ENCODE measurements around the gene OR5K1. TPM values are rescaled to one million over a fixed set of nuclear protein-coding genes. Genes with fewer than 3 reads are reported as not detected.

Gene OR5K1
- total and polyA plus RNA-seq, 2 donors (not counting 3 experiments of a cell fraction or from before 2014, with no cell fraction given), result not detected

GRCh38 chr3:98497381-98497780 is 34.4 kb downstream of the OR5K1 start, which contains the start of gene OR5K2:
TSS of gene OR5K2 (plus strand) at chr3:98497681. CDS start at chr3:98497681, 0 bp downstream.
- TF ChIP-seq CTCF (IDR thresholded peaks at IDR 0.05; ENCODE audit: extremely low read depth in 1 of 2, insufficient read depth in 1 of 2, low read depth in 1 of 2, low read length in 2 of 2), result no peak
- no peak for TF ChIP-seq FOS (IDR thresholded peaks at IDR 0.05; ENCODE audit: borderline replicate concordance, insufficient read depth, low read length)
- TF ChIP-seq GATA2 (IDR thresholded peaks at IDR 0.05; ENCODE audit: insufficient read depth, insufficient read length, low read depth, low read length), result no peak
- no peak for TF ChIP-seq EZH2 (IDR thresholded peaks at IDR 0.05; ENCODE audit: borderline replicate concordance, low read depth, low read length, severe bottlenecking)
- TF ChIP-seq MAX (IDR thresholded peaks at IDR 0.05; ENCODE audit: insufficient read depth, insufficient read length), result no peak
- H3K4me2 ChIP-seq (ENCODE audit: insufficient read depth, low read length), result no peak within 1 kb of the TSS
- no peaks in the 10 kb centered on the region for H3K36me3 ChIP-seq (ENCODE audit: control insufficient read depth in 2 of 2, extremely low read depth in 1 of 2, insufficient read depth in 2 of 2, low read length in 2 of 2)
- H3K27me3 ChIP-seq (ENCODE audit: control insufficient read depth in 2 of 2, insufficient read depth in 2 of 2, low read length in 2 of 2), result peaks cover 4 to 19% of the 10 kb centered on the region in 2 experiments
- H3K4me1 ChIP-seq (ENCODE audit: control insufficient read depth, extremely low read depth, insufficient read depth, low read length), result no peaks in the 10 kb centered on the region
- intact Hi-C loops (cut with micrococcal nuclease) (no loop called here), dilution Hi-C loops (cut with MboI; ENCODE audit: extremely low pct_ligation_motif_present, low sequenced_read_pairs) (no loop called here)
- H3K9ac ChIP-seq (replicated peaks; ENCODE audit: extremely low read depth, insufficient read depth, low read length), result no peak within 1 kb of the TSS
- FAIRE-seq, result no peak
- no peaks in the 10 kb centered on the region for H3K9me3 ChIP-seq (replicated peaks; ENCODE audit: control insufficient read depth, insufficient read depth, low read length)
- CTCF ChIA-PET, result no interaction called here
- no peak for DNase-seq (ENCODE audit: low read depth, low spot score)
- no peaks in the 10 kb centered on the region for H3K9me1 ChIP-seq (replicated peaks; ENCODE audit: control insufficient read depth, extremely low read depth, insufficient read depth, low read length)
- H3K4me3 ChIP-seq (replicated peaks in 1 of 3; ENCODE audit: insufficient read depth in 1 of 3, low read depth in 1 of 3, low read length in 3 of 3), result no peak within 1 kb of the TSS
- no peak within 1 kb of the TSS for H2AFZ ChIP-seq (ENCODE audit: low read depth, low read length)
- no peaks in the 10 kb centered on the region for H4K20me1 ChIP-seq (replicated peaks; ENCODE audit: control insufficient read depth, extremely low read depth, insufficient read depth, low read length)
- BruUV-seq (replicated peaks), result no TSS peak
- no peak within 1 kb of the TSS for H3K27ac ChIP-seq (ENCODE audit: insufficient read depth, low read depth, low read length)
- H3K79me2 ChIP-seq (ENCODE audit: control insufficient read depth, insufficient read depth, low read length), result no peaks in the 10 kb centered on the region
- POLR2A ChIA-PET, result no interaction called here

- FAIRE-seq (no peak), DNase-seq (ENCODE audit: low read depth, low spot score) (no peak)
- Histone ChIP-seq H3K9me3 (replicated peaks; ENCODE audit: control insufficient read depth, insufficient read depth, low read length) (no peaks in the 10 kb centered on the region), H3K79me2 (ENCODE audit: control insufficient read depth, insufficient read depth, low read length) (no peaks in the 10 kb centered on the region), H3K4me1 (ENCODE audit: control insufficient read depth, extremely low read depth, insufficient read depth, low read length) (no peaks in the 10 kb centered on the region), H3K9me1 (replicated peaks; ENCODE audit: control insufficient read depth, extremely low read depth, insufficient read depth, low read length) (no peaks in the 10 kb centered on the region), H3K9ac (replicated peaks; ENCODE audit: extremely low read depth, insufficient read depth, low read length) (no peak overlapping the region), H3K36me3 (ENCODE audit: control insufficient read depth in 2 of 2, extremely low read depth in 1 of 2, insufficient read depth in 2 of 2, low read length in 2 of 2) (no peaks in the 10 kb centered on the region), H3K27ac (ENCODE audit: insufficient read depth, low read depth, low read length) (no peak overlapping the region), H2AFZ (ENCODE audit: low read depth, low read length) (no peak overlapping the region), H4K20me1 (replicated peaks; ENCODE audit: control insufficient read depth, extremely low read depth, insufficient read depth, low read length) (no peaks in the 10 kb centered on the region), H3K27me3 (ENCODE audit: control insufficient read depth in 2 of 2, insufficient read depth in 2 of 2, low read length in 2 of 2) (peaks cover 4 to 20% of the 10 kb centered on the region in 2 experiments), H3K4me2 (ENCODE audit: insufficient read depth, low read length) (no peak overlapping the region), H3K4me3 (replicated peaks in 1 of 3; ENCODE audit: insufficient read depth in 1 of 3, low read depth in 1 of 3, low read length in 3 of 3) (no peak overlapping the region)
- dilution Hi-C loops (cut with MboI; ENCODE audit: extremely low pct_ligation_motif_present, low sequenced_read_pairs) (no loop called here), intact Hi-C loops (cut with micrococcal nuclease) (no loop called here)
- TF ChIP-seq POLR2AphosphoS5 (IDR thresholded peaks at IDR 0.05; ENCODE audit: insufficient read depth, low read depth, low read length) (no peak), CTCF (IDR thresholded peaks at IDR 0.05; ENCODE audit: extremely low read depth in 1 of 2, insufficient read depth in 1 of 2, low read depth in 1 of 2, low read length in 2 of 2) (no peak), MYC (IDR thresholded peaks at IDR 0.05; ENCODE audit: low read depth, low read length) (no peak), POLR2A (IDR thresholded peaks at IDR 0.05; ENCODE audit: low read depth, low read length) (no peak), JUN (IDR thresholded peaks at IDR 0.05; ENCODE audit: borderline replicate concordance, insufficient read depth, insufficient read length, low read depth) (no peak), FOS (IDR thresholded peaks at IDR 0.05; ENCODE audit: borderline replicate concordance, insufficient read depth, low read length) (no peak), EZH2 (IDR thresholded peaks at IDR 0.05; ENCODE audit: borderline replicate concordance, low read depth, low read length, severe bottlenecking) (no peak), GATA2 (IDR thresholded peaks at IDR 0.05; ENCODE audit: insufficient read depth, insufficient read length, low read depth, low read length) (no peak), MAX (IDR thresholded peaks at IDR 0.05; ENCODE audit: insufficient read depth, insufficient read length) (no peak)
- POLR2A ChIA-PET, result no interaction called here
- CTCF ChIA-PET, result interaction anchor here (1.0 kb wide), 1 partner anchor 65 kb away, joined by 3 read pairs; no protein-coding TSS in a partner anchor
- BruUV-seq (replicated peaks), result no TSS peak
Observed at GRCh38 chr3:98500019-98500418, 37.0 kb downstream of the OR5K1 start.

All from endothelial cell of umbilical vein (primary cell).